Gastroesophageal sphincter (tissue), 4 donors: ENCODE results near the gene ACAN. TPM values are rescaled to one million over a fixed set of nuclear protein-coding genes. Genes with fewer than 3 reads are reported as not detected.

Experiments
- ATAC-seq: fragments of 150-250 bp; one replicate; pipeline ENCODE4 v1.9.1; 2016; ENCODE audit warnings: mild to moderate bottlenecking, moderate library complexity
- H3K27ac ChIP-seq, 4 donors: fragments of 200-600 bp; sonication (generic) in 3 of 4; 1 replicate in 3 of 4; 2 replicates in 1 of 4; pipeline ENCODE4 v1.5.1; 2016 to 2019
- H3K27me3 ChIP-seq: fragments of 200-600 bp; sonication (generic); one replicate; pipeline ENCODE4 v1.5.1; 2019
- H3K36me3 ChIP-seq, 2 donors: fragments of 200-600 bp; sonication (generic); one replicate each; pipeline ENCODE4 v1.5.1; 2019; ENCODE audit warnings: control low read depth in 1 of 2
- H3K4me1 ChIP-seq, 3 donors: fragments of 200-600 bp; sonication (generic); 1 replicate in 2 of 3; 2 replicates in 1 of 3; pipeline ENCODE4 v1.5.1; 2016 to 2019; ENCODE audit warnings: control low read depth in 2 of 3
- H3K4me3 ChIP-seq, 2 donors: fragments of 200-600 bp; sonication (generic); one replicate each; pipeline ENCODE4 v1.5.1; 2019; ENCODE audit warnings: mild to moderate bottlenecking in 1 of 2, moderate library complexity in 1 of 2
- H3K9me3 ChIP-seq, 3 donors: fragments of 200-600 bp; sonication (generic); one replicate each; pipeline ENCODE4 v1.5.1; 2017 to 2019; ENCODE audit warnings: control low read depth in 2 of 3
- EP300 ChIP-seq: sonication (generic); formaldehyde crosslinking; IDR thresholded peaks from one replicate; pipeline ENCODE4 v1.6.1; 2017; ENCODE audit warnings: antibody characterized with exemption, mild to moderate bottlenecking
- POLR2A ChIP-seq, 2 donors: fragments of 450-650 bp; IDR thresholded peaks; one replicate each; pipeline ENCODE4 v1.6.1; 2017; ENCODE audit warnings: antibody characterized with exemption in 2 of 2, mild to moderate bottlenecking in 2 of 2, moderate library complexity in 1 of 2
- POLR2AphosphoS5 ChIP-seq: sonication (generic); formaldehyde crosslinking; IDR thresholded peaks from one replicate; pipeline ENCODE4 v1.6.1; 2017; ENCODE audit warnings: antibody characterized with exemption
- WGBS, 2 donors: methylation state at CpG; one replicate each; pipeline ENCODE4 v1.1.5; 2018; ENCODE audit warnings: low coverage in 1 of 2; 5-methylcytosine and 5-hydroxymethylcytosine counted together
- total RNA-seq, 4 donors: library from RNA; depleted of rRNA; stranded (reverse); fragments of >200 nt; gene quantifications; one replicate each; pipeline ENCODE4 v1.1.0, GENCODE V29; 2016
- TF ChIP-seq, protein P1 (sequence below), 4 experiments: fragments of 200-600 bp in 2 of 4; fragments of 450-650 bp in 2 of 4; sonication (generic) in 1 of 4; IDR thresholded peaks; one replicate each; pipeline ENCODE4 v1.5.1; 2017 to 2019; ENCODE audit warnings: antibody characterized with exemption in 4 of 4, mild to moderate bottlenecking in 2 of 4, moderate library complexity in 2 of 4

ACAN gene
- total RNA-seq, 4 donors from 2014 or later = 0.04 to 0.17 (median 0.13) TPM; not detected in 1

DNA sequence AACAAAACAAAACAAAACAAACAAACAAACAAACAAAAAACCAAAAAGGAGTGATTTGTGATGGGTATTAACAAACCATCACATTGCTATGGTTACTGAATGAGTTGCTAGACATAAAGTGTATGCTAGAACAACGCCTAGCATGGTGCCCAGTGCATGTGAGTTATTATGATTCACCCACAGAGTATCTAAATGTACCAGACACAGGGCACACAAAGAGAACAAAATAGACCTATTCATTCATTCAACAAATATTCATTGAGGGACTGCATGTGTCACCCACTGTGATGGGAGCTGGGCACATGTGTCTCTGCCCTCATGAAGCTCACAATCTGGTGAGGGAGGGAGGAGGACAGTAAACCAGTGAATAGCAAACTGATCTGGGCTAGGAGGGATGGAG, 11.6 kb upstream of the ACAN start:
- TF ChIP-seq, protein P1, sequence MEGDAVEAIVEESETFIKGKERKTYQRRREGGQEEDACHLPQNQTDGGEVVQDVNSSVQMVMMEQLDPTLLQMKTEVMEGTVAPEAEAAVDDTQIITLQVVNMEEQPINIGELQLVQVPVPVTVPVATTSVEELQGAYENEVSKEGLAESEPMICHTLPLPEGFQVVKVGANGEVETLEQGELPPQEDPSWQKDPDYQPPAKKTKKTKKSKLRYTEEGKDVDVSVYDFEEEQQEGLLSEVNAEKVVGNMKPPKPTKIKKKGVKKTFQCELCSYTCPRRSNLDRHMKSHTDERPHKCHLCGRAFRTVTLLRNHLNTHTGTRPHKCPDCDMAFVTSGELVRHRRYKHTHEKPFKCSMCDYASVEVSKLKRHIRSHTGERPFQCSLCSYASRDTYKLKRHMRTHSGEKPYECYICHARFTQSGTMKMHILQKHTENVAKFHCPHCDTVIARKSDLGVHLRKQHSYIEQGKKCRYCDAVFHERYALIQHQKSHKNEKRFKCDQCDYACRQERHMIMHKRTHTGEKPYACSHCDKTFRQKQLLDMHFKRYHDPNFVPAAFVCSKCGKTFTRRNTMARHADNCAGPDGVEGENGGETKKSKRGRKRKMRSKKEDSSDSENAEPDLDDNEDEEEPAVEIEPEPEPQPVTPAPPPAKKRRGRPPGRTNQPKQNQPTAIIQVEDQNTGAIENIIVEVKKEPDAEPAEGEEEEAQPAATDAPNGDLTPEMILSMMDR (IDR thresholded peaks at IDR 0.05) = no peak
- TF ChIP-seq POLR2A (IDR thresholded peaks at IDR 0.05) = no peak
- no peak for TF ChIP-seq EP300
- TF ChIP-seq POLR2AphosphoS5 = no peak
- Histone ChIP-seq H3K9me3 (no peaks in the 10 kb centered on the region), H3K4me1 (no peaks in the 10 kb centered on the region), H3K27ac (no peak overlapping the region), H3K27me3 (peaks cover 46% of the 10 kb centered on the region), H3K4me3 (no peak overlapping the region), H3K36me3 (no peaks in the 10 kb centered on the region)
- ATAC-seq = no peak
- WGBS, 2 donors = 42 to 91% methylated on average over 1 of the region's 1 CpG

DNA sequence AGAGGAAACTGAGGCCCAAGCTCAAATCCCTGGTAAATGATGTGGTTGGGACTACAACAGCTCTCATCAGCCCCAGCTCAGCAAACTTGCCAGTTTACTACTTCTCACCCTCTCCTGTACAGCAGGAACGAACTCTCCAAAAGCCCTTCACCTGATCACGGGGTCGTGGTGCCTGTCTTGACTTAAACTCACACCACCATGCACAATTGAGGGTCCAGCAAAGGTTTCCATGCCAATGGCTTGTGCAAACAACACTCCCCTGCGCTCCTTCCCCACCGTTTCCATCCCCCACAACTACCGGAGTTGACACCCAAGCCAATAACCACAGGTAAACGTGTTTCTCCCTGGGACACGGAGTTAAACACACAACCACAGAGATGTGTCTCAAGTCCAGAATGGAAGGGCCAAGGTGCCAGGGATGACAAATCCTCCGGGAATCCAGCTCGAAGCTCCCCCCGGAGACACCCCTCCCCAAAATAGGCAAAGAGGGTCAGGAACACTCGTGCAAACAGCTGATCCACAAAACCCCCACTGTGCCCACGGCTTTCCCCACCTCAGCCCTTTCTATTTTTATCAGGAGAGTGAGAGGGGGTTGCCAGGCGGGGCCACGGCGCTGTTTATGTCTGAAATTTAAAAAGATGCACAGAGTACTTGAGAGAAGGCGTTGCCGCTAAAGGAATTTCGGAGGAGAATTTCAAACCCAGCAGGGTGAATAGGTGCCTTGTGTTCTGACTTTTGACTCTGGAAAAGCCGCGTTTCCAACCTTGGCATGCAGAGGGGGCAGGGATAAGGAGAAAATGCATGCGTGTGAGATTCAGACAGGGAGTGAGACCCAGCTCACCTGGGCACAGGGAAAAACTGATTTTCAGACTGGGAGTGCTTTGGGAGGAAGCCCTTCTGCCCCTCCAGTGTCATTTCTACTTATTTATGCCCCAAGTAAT, 10.6 kb upstream of the ACAN start:
- Histone ChIP-seq H3K4me3 (no peak overlapping the region), H3K4me1 (no peaks in the 10 kb centered on the region), H3K27ac (no peak overlapping the region), H3K36me3 (no peaks in the 10 kb centered on the region), H3K9me3 (no peaks in the 10 kb centered on the region), H3K27me3 (peaks cover 50% of the 10 kb centered on the region)
- no peak for ATAC-seq
- WGBS, 2 donors = 17 to 34% methylated on average over 17 to 21 of the region's 22 CpGs
- TF ChIP-seq EP300 (no peak), POLR2AphosphoS5 (no peak)
- TF ChIP-seq, protein P1 (IDR thresholded peaks at IDR 0.05) = no peak

DNA sequence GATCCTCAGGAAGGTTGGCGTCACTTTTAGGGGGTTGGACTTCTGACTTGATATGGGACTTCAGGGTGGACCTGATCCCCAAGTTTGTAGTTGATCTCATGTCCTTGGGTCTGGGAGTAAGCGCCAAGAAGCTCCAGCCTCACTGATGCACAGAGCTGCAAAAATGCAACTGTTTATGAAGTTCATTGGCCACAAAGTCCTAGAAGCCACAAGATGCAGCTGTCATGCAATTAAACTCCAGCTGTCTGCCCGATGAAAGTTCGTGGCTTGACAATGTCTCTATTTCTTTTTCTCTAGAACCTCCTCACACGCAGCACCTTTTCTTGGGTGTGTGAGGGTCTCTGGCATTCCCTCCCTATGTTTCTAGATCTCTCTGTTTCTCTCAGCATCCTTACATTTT, 9.2 kb upstream of the ACAN start:
- Histone ChIP-seq H3K36me3 (no peaks in the 10 kb centered on the region), H3K27me3 (peaks cover 64% of the 10 kb centered on the region), H3K9me3 (peaks cover 0 to under 1% (median 0%) of the 10 kb centered on the region in 3 donors), H3K4me3 (no peak overlapping the region), H3K4me1 (no peaks in the 10 kb centered on the region), H3K27ac (no peak overlapping the region)
- 63 to 71% methylated on average over 1 to 5 of the region's 5 CpGs for WGBS, 2 donors
- ATAC-seq = no peak
- TF ChIP-seq, protein P1 (IDR thresholded peaks at IDR 0.05) = no peak
- TF ChIP-seq POLR2A (IDR thresholded peaks at IDR 0.05) (no peak), EP300 (no peak), POLR2AphosphoS5 (no peak)

DNA sequence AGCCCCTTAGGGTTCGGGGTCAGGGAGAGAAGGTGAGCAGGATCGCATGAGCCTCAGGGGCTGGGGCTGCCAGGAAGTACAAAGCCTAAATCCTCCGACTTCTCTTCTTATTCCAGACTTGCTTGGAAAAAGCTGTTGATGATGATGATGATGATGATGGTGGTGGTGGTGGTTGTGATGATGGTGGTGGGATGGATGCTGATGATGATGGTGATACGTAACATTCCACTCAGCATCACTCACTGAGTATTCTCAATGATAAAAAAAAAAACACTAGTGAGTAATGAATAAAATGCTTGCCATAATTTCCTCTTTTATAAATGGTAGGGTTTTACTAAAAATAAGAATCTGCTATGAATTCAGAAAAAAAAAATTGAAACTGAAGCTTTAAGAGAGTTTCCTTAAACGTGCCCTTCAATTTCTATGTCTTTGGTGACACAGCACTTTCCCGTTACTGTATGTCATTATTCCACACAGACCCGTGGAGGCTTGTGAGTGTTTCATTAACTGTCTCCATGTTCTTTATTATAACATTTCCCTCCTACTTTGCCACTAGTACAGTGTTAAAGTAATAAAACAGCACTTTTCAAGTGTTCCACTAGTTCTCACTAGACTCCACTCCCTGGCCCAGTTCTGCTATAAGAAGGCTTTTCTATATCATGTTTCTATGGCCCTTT, 5.4 kb upstream of the ACAN start:
- Histone ChIP-seq H3K4me3 (no peak overlapping the region), H3K9me3 (peaks cover 0 to 5% (median 0%) of the 10 kb centered on the region in 3 donors), H3K36me3 (no peaks in the 10 kb centered on the region), H3K27ac (no peak overlapping the region), H3K4me1 (peaks cover 0 to 2% (median 0%) of the 10 kb centered on the region in 3 donors), H3K27me3 (peaks cover 89% of the 10 kb centered on the region)
- no peak for ATAC-seq
- WGBS, 2 donors = 71 to 73% methylated on average over 7 of the region's 7 CpGs
- no peak for TF ChIP-seq EP300
- no peak for TF ChIP-seq POLR2AphosphoS5
- TF ChIP-seq POLR2A (IDR thresholded peaks at IDR 0.05) = no peak
- TF ChIP-seq, protein P1 (IDR thresholded peaks at IDR 0.05) = no peak
